ENCODE data around the gene DYNLT3.

DNA sequence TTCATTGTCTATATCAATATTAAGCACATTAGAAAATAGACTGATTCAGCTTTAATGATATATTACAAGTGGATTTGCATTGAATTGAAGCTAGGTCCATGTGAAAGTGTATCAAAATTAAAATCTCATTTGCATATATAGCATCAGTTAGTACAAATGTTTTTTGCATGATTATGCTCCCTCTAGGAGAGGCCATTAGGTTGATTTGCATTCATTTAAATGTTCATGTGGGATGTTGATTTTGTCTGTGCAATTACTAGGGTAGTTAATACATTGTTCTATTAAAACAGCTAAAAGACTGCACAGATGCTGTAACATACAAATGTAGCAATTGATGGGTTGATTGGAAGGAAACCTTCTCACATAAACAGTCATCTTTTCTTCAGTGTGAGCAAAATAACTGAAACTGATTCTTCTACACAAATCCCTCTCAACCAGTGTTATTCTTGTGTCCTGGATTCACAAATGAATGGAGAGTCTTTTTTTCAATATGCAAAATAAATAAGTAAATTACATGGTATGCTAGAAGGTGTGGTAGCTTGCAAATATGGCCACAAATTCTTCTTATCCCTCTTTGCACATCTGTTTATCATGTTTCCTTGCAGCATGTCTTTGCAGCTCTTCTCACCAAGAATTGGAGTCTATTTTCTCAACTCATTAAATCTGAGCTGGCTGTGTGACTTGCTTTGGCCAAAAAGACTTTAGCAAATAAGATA is 48.6 kb upstream of the DYNLT3 start:
- TF ChIP-seq CREB1 (IDR thresholded peaks at IDR 0.05; ENCODE audit: low read depth), result no peak
- no peak for TF ChIP-seq NFIC (IDR thresholded peaks at IDR 0.05)
- no peak for TF ChIP-seq CEBPB (IDR thresholded peaks at IDR 0.05)
- TF ChIP-seq EP300 (IDR thresholded peaks at IDR 0.05; ENCODE audit: borderline replicate concordance), result no peak
- no peak for TF ChIP-seq FOXM1 (IDR thresholded peaks at IDR 0.05; ENCODE audit: borderline replicate concordance, low read depth)
- no peak for TF ChIP-seq YY1 (IDR thresholded peaks at IDR 0.05; ENCODE audit: low read depth)
- TF ChIP-seq, protein P1, sequence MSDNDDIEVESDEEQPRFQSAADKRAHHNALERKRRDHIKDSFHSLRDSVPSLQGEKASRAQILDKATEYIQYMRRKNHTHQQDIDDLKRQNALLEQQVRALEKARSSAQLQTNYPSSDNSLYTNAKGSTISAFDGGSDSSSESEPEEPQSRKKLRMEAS (IDR thresholded peaks at IDR 0.05), result no peak
